Lower leg skin (tissue), 3 donors: ENCODE data around the gene ZNF462.

Experiments used
- POLR2A ChIP-seq, 2 donors: fragments of 450-650 bp; IDR thresholded peaks; one replicate each; pipeline ENCODE4 v1.6.1; 2016 to 2017; ENCODE audit warnings: antibody characterized with exemption in 2 of 2, mild to moderate bottlenecking in 1 of 2, moderate library complexity in 1 of 2
- TF ChIP-seq, protein P1 (sequence below), 3 donors: fragments of 450-650 bp; IDR thresholded peaks; one replicate each; pipeline ENCODE4 v1.5.1; 2016; ENCODE audit warnings: antibody characterized with exemption in 3 of 3, mild to moderate bottlenecking in 3 of 3, moderate library complexity in 2 of 3

DNA sequence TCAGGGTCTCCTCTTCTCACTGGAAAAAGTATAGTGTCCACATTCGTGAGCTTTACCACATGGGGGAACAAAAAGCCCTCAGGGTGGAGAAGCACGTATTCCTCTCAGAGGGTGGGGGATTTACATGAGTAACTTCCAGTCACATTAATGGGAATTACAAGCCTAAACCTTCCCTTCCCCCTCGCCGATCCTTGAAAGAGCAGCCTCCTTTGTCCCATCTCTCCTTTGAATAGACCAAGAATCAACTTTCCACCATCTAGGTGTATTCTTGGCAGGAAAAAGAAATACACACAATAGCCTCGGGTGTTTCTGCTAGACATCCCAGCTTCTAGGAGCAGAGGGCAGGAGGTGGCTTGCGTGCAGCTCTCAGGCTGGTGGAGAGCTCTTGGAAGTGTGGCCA, 144.4 kb downstream of the ZNF462 start:
- TF ChIP-seq, protein P1, sequence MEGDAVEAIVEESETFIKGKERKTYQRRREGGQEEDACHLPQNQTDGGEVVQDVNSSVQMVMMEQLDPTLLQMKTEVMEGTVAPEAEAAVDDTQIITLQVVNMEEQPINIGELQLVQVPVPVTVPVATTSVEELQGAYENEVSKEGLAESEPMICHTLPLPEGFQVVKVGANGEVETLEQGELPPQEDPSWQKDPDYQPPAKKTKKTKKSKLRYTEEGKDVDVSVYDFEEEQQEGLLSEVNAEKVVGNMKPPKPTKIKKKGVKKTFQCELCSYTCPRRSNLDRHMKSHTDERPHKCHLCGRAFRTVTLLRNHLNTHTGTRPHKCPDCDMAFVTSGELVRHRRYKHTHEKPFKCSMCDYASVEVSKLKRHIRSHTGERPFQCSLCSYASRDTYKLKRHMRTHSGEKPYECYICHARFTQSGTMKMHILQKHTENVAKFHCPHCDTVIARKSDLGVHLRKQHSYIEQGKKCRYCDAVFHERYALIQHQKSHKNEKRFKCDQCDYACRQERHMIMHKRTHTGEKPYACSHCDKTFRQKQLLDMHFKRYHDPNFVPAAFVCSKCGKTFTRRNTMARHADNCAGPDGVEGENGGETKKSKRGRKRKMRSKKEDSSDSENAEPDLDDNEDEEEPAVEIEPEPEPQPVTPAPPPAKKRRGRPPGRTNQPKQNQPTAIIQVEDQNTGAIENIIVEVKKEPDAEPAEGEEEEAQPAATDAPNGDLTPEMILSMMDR (IDR thresholded peaks at IDR 0.05) = no peak
- TF ChIP-seq POLR2A (IDR thresholded peaks at IDR 0.05) = no peak
